Thyroid gland (tissue), 4 donors: ENCODE measurements around the gene NDUFS2. TPM values are rescaled to one million over a fixed set of nuclear protein-coding genes. Genes with fewer than 3 reads are reported as not detected.

Experiments used
- DNase-seq, 2 donors: peaks; one replicate each; pipeline ENCODE4 v3.0.0-alpha.2; 2019
- H3K27ac ChIP-seq, 3 donors: fragments of 200-600 bp; sonication (generic); 1 replicate in 2 of 3; 2 replicates in 1 of 3; pipeline ENCODE4 v1.5.1; 2016 to 2019; ENCODE audit warnings: mild to moderate bottlenecking in 1 of 3, moderate library complexity in 1 of 3
- H3K27me3 ChIP-seq: fragments of 200-600 bp; sonication (generic); one replicate; pipeline ENCODE4 v1.5.1; 2019
- H3K36me3 ChIP-seq, 2 donors: fragments of 200-600 bp; sonication (generic); one replicate each; pipeline ENCODE4 v1.5.1; 2016 to 2019
- H3K4me1 ChIP-seq, 2 donors: fragments of 200-600 bp; sonication (generic); one replicate each; pipeline ENCODE4 v1.5.1; 2017 to 2019
- H3K4me3 ChIP-seq, 3 donors: fragments of 200-600 bp; sonication (generic); replicated peaks in 1 of 3; 1 replicate in 2 of 3; 2 replicates in 1 of 3; pipeline ENCODE4 v1.5.1; 2016; ENCODE audit warnings: mild to moderate bottlenecking in 1 of 3
- H3K9me3 ChIP-seq: fragments of 200-600 bp; sonication (generic); one replicate; pipeline ENCODE4 v1.5.1; 2017
- POLR2A ChIP-seq, 2 donors: fragments of 450-650 bp; IDR thresholded peaks; one replicate each; pipeline ENCODE4 v1.6.1; 2017; ENCODE audit warnings: antibody characterized with exemption in 2 of 2, mild to moderate bottlenecking in 2 of 2, moderate library complexity in 1 of 2
- WGBS, 2 donors: methylation state at CpG; one replicate each; pipeline ENCODE4 v1.1.5; 2017; 5-methylcytosine and 5-hydroxymethylcytosine counted together
- intact Hi-C: fragments of 100-400 bp; cut with DNase I; formaldehyde crosslinking; loops from one replicate; pipeline ENCODE4 v1.15.1; 2023
- total RNA-seq, 4 donors: library from RNA; depleted of rRNA; stranded (reverse); fragments of >200 nt; gene quantifications; one replicate each; pipeline ENCODE4 v1.2.3, GENCODE V29; 2016
- TF ChIP-seq, protein P1 (sequence below), 6 experiments: fragments of 200-600 bp in 3 of 6; fragments of 450-650 bp in 3 of 6; sonication (generic) in 3 of 6; IDR thresholded peaks; one replicate each; pipeline ENCODE4 v1.5.1; 2016 to 2019; ENCODE audit warnings: antibody characterized with exemption in 6 of 6, mild to moderate bottlenecking in 2 of 6, inconsistent platforms in 1 of 6, moderate library complexity in 1 of 6

NDUFS2 gene
- total RNA-seq, 4 donors from 2014 or later: 75.4 to 122 (median 99.9) TPM

DNA sequence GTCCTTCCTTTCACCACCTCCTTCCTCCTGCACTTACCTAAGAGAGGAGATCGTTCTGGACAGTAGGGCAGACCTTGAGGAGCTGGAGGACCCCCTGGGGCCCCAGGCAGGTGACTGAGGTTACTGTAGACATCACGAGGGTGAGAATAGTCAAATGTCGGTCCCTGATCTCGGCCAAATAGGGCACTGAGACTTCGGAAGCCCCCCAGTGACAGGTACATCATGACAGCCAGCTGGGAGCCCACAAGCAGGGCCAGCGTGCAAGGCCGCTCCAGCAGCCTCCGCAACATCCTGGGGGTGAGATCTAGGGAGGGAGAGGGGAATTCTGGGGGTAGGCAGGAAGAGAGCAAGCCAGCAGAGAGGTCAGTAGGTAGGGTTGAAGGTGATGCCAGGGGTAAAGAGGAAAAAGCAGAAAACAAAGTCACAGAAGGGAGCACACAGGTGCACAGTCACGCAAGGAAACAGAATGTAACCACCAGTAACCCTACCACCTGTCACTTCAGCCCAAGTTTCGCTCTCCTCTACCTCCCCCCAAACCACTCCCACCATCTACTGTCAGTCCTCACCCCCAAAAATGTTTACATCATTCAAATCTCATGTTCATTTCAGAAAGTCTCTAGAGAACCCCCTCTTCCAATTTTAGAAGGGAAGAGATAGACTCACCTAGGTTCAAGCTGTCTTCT lies 26.3 kb upstream of the NDUFS2 start:
- no peaks in the 10 kb centered on the region for H3K27me3 ChIP-seq
- peak overlapping the region in 2 of 3 donors; percentile 83 to 91 for H3K27ac ChIP-seq
- peak overlapping the region in 1 of 3 donors; percentile 65 for H3K4me3 ChIP-seq
- no peak for DNase-seq
- intact Hi-C loops: loop anchor here (10.0 kb wide), 1 partner anchor 49 kb away; the partner anchor contains the start of genes APOA2 and TOMM40L
- H3K9me3 ChIP-seq: no peaks in the 10 kb centered on the region
- TF ChIP-seq POLR2A (IDR thresholded peaks at IDR 0.05): no peak
- TF ChIP-seq, protein P1, sequence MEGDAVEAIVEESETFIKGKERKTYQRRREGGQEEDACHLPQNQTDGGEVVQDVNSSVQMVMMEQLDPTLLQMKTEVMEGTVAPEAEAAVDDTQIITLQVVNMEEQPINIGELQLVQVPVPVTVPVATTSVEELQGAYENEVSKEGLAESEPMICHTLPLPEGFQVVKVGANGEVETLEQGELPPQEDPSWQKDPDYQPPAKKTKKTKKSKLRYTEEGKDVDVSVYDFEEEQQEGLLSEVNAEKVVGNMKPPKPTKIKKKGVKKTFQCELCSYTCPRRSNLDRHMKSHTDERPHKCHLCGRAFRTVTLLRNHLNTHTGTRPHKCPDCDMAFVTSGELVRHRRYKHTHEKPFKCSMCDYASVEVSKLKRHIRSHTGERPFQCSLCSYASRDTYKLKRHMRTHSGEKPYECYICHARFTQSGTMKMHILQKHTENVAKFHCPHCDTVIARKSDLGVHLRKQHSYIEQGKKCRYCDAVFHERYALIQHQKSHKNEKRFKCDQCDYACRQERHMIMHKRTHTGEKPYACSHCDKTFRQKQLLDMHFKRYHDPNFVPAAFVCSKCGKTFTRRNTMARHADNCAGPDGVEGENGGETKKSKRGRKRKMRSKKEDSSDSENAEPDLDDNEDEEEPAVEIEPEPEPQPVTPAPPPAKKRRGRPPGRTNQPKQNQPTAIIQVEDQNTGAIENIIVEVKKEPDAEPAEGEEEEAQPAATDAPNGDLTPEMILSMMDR (IDR thresholded peaks at IDR 0.05): no peak
- H3K36me3 ChIP-seq: peaks cover 31 to 41% of the 10 kb centered on the region in 2 donors
- peaks cover 8 to 28% of the 10 kb centered on the region in 2 donors for H3K4me1 ChIP-seq
- WGBS, 2 donors: 87 to 90% methylated on average over 10 of the region's 10 CpGs

DNA sequence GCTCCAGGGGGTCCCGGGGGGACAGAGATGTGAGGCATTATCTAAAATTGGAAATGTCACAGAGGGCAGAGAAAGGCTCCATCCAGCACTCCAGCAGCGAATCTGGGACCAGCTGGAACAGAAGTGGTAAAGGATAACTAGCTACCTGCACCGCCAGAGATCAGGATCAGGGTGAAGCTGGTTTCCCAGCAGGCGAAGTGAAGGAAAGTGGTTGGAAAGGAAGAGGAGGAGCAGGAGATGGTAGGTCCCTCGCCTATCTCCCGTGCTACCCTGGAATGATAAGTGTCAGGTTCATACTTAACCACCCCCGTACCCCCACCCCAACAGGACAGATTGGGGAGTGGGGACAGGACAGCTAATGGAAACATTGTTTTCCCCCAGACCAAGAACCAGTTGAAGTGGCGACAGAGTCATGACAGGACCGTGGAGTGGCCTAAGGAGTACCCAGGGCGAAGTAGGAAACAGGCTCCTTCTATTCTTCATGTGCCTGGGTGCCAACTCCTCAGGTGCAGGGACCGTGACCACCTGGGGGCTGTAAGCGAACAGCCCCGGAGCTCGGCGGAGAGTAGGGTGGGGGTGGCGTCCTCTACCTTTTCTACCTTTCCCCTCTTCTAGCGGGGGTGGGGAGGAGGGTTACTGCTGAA lies 25.6 kb upstream of the NDUFS2 start:
- no peak for DNase-seq
- Histone ChIP-seq H3K4me1 (peaks cover 8 to 26% of the 10 kb centered on the region in 2 donors), H3K27ac (peak overlapping the region; percentile 83 to 93 (median 91)), H3K9me3 (no peaks in the 10 kb centered on the region), H3K4me3 (peak overlapping the region; percentile 65 to 98 (median 85)), H3K36me3 (peaks cover 24 to 34% of the 10 kb centered on the region in 2 donors), H3K27me3 (no peaks in the 10 kb centered on the region)
- intact Hi-C loops: loop anchor here (10.0 kb wide), 1 partner anchor 48 kb away; the partner anchor contains the start of genes APOA2 and TOMM40L
- TF ChIP-seq POLR2A (IDR thresholded peaks at IDR 0.05): no peak
- TF ChIP-seq, protein P1 (IDR thresholded peaks at IDR 0.05): no peak
- WGBS, 2 donors: 11 to 18% methylated on average over 11 to 17 of the region's 17 CpGs

DNA sequence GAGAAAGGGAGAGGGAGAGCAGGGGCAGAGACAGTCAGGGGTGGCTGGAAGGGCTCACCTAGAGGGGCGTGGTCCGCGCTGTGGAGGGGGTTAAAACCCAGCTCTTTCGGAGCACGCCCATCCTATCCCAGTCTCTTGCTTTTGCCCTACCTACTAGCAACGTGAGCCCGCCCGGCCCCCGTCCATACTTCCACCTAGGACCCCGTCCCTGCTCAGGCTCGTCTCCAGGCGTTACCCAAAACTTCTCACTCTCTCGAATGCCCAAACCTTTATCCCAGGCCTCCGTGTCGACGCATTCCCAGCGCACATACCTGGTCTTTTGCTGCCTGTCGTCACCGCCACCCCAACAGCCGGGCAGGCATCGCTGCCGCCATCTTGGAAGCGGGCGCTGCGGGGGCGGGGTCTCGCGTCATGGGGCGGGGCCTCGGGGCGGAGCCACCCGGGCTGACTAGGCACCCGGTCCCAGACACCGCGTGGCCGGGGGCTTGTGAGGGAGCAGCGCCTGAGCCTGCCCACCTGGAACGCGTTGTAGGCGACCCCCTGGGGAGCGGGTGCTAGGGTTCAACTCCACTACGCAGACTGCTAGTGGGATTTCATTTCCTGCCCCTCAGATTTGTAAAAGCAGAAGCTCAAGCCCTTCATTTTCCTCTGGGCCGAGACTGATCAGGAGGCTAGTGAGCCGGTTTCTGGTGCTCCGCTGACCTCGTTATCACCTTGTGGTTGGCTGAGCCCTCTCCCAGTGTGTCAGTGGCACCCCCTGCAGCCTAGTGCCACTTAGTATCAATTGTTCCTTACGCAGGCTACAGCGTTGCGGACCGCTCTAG lies 24.8 kb upstream of the NDUFS2 start, which contains the start of gene B4GALT3:
Gene B4GALT3, minus strand, starts transcription at position 396 of the 824 bp plus-strand sequence. CDS start 1,447 bp downstream, outside the sequence.
- peak within 1 kb of the TSS; percentile 65 to 98 (median 85) for H3K4me3 ChIP-seq
- peaks cover 17 to 27% of the 10 kb centered on the region in 2 donors for H3K36me3 ChIP-seq
- H3K4me1 ChIP-seq: peaks cover 8 to 25% of the 10 kb centered on the region in 2 donors
- intact Hi-C loops: loop anchor here (10.0 kb wide), 1 partner anchor 47 kb away; the partner anchor contains the start of genes APOA2 and TOMM40L
- no peaks in the 10 kb centered on the region for H3K9me3 ChIP-seq
- peak; percentile 63 to 69 for TF ChIP-seq POLR2A (IDR thresholded peaks at IDR 0.05)
- TF ChIP-seq, protein P1 (IDR thresholded peaks at IDR 0.05): peak in 2 of 6 experiments; percentile 12 to 28
- H3K27me3 ChIP-seq: no peaks in the 10 kb centered on the region
- peak within 1 kb of the TSS; percentile 83 to 93 (median 91) for H3K27ac ChIP-seq
- peak; percentile 86 to 88 for DNase-seq
- WGBS, 2 donors: 5 to 6% methylated on average over 27 to 28 of the region's 50 CpGs

DNA sequence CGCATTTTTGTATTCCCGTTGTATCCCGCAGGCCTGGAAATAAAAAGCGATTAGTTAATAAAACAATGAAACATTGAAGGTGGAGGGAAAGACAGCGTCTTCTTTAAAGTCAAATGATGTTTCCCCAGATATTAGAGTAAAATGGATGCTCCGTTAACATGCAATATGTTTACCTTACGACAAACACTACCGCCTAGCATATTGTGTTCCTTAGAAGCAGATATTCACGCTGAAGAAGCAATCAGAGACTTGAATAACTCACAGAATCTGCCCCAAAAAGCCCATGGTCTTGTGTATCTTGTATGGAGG lies 24.3 kb upstream of the NDUFS2 start:
- TF ChIP-seq, protein P1 (IDR thresholded peaks at IDR 0.05): no peak
- no peak for TF ChIP-seq POLR2A (IDR thresholded peaks at IDR 0.05)
- H3K4me1 ChIP-seq: peaks cover 8 to 25% of the 10 kb centered on the region in 2 donors
- peak overlapping the region in 2 of 3 donors; percentile 65 to 98 for H3K4me3 ChIP-seq
- peak overlapping the region; percentile 83 to 93 (median 91) for H3K27ac ChIP-seq
- WGBS, 2 donors: 50 to 52% methylated on average over 9 of the region's 9 CpGs
- no peaks in the 10 kb centered on the region for H3K27me3 ChIP-seq
- no peak for DNase-seq
- H3K36me3 ChIP-seq: peaks cover 11 to 21% of the 10 kb centered on the region in 2 donors
- intact Hi-C loops: loop anchor here (10.0 kb wide), 1 partner anchor 47 kb away; the partner anchor contains the start of genes APOA2 and TOMM40L
- H3K9me3 ChIP-seq: no peaks in the 10 kb centered on the region
